NOMO-1 (cell line): ENCODE results near the gene BCL11B.

ENCODE experiments used
- DNase-seq, 2 experiments: peaks; one replicate each; lab custom pipeline; 2025; ENCODE audit not compliant: unreplicated experiment in 2 of 2; lab: John Stamatoyannopoulos, UW

Gene BCL11B

DNA sequence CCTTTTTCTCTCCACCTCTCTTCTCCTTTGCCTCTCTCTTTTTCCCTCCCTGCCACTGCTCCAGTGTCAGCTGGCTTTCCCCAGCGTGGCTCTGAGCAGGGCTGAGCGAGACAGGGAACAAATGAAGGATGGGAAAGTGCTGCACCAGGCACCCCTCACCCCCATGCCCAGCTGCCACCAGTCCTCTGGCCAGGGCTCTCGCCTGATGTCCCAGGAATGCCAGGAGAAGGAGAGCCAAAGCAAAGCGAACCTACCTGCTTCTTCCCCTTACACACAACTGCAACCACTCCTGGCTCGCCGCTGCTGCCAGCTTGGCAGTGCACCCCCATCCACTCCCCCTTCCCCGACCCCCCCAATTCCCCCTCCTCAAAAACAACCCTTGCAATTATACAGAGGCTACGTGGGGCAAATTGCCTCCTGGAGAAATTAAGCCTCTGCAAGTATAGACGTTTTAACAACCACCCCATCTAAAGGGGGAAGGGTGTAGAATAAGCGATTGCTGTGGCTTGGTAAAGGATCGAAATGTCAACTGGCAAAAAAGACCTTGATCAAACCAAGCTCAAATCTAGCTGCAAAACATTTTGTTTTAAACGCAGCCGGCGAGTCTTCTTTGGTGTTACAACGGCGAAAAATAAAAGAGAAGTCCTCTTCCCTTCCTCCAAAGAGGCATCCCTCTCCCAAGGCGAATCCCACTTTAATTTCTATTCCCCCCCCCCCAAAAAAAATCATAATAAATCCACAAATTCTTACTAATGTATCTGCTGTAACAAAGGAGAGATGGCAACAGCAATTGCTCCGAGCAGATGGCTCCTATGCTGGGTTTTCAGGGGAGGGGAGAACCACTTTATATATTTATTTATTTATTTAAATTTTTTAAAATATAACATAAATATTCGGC, 2.9 kb downstream of the BCL11B start:
- DNase-seq: no peak

DNA sequence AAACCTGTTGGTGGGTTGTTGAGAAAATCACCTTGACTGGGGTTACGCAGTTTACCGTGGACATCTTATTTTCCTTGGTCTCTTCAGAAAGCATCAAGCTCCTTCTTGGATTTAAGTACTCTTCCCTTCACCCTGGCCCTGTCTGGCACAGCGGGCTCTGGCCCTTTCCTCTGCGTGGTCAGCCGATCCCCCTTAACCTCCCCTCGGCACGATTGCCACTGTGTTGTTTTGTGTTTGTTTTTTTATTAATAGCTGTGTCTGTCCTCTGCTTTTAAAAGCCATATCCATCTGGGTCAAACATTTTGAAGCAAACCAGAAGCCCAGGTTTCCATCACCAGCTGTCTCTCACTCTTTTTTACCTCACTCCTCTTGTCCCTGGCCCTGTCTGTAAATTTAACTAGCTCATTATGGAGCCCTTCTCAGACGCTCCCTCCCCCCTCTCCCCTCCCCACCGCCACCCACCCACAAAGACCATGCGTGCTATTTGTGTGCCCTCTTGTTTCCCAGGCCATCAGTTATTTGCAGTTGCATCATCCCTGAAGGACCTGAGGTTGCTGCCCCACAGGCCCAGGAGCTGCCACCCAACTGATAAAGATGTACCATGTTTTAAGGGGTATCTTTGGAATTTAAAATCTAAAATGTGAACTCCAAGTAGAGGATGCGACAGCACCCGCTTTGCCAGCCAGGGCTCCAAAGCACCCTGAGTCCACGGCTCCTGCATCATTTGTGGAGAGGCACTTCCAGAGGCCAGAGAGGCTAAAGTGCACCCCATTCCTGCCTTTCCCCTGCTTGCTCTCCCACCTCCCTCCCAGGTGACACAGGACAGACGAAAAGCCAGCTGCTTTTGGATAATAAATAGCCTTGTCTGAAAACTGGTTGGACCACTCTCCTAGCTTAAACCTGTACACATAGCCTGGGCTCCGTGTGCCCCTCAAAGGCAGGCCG, 3.9 kb downstream of the BCL11B start:
- DNase-seq: no peak

- no peak for DNase-seq
Measured at GRCh38 chr14:99267381-99267780, 4.6 kb downstream of the BCL11B start.

DNA sequence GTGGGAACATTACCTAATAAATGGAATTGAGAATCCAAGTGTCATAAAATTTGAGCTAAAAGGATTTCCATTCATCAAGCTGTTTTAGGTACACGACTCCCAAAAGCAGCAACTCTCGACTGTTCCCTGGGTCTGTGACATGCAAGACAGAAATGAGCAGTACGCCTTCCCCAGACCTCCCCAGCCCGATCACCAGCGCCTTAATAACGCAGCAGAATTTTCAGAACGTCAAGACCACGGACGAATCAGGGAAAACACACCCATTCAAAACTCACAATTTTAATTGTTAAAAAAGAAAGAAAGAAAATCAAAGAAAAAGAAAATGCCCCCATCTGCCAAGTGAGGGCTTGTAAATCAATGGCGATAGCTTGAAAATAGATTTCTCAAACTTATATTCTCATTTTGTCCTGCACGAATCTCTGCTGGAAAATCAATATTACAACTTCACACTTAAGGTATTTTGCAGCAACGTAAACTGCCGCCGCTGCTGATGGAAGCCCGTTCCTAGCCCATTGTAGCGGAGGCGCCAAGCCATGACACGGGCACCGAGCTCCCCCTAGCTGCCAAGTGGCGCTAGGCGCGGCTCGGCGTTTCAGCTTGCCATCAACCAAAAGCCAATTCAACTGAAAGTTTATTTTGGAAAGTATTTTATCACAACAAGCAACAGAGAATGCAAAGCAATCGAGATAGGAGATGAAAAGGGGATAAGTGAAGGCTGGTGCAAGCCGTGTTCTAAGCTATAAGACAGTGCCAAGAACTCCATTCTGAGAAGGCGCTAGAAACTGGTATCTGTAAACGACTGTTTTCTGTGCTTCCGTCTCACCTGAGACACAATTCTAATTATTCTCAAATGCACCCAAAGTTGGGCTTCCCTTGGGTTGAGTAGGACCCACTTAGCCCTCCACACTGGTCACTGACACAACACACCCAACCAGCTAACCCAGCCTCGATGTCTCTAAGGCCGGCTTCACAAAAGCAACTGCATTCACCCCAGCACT, 5.5 kb downstream of the BCL11B start:
- DNase-seq: peak; percentile 58 to 59

DNA sequence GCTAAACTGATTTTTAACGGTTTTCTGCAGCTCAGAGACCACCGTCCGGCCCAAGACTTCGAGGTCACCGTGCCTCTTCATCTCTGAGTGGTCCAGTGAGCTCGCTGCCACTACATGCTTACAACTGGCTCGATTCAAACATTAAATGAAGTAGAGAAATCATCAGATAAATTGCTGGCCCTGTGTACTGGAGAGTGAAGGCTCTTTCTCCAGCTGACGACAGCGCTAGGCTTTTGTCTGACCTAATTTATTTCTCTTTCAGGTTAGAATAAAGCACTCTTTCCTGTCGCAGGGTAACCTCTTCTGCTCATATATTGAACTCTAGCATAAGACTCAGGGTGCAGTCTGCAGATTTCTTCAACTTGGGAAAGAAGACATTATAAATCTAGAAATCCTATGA, 6.4 kb downstream of the BCL11B start:
- no peak for DNase-seq

DNA sequence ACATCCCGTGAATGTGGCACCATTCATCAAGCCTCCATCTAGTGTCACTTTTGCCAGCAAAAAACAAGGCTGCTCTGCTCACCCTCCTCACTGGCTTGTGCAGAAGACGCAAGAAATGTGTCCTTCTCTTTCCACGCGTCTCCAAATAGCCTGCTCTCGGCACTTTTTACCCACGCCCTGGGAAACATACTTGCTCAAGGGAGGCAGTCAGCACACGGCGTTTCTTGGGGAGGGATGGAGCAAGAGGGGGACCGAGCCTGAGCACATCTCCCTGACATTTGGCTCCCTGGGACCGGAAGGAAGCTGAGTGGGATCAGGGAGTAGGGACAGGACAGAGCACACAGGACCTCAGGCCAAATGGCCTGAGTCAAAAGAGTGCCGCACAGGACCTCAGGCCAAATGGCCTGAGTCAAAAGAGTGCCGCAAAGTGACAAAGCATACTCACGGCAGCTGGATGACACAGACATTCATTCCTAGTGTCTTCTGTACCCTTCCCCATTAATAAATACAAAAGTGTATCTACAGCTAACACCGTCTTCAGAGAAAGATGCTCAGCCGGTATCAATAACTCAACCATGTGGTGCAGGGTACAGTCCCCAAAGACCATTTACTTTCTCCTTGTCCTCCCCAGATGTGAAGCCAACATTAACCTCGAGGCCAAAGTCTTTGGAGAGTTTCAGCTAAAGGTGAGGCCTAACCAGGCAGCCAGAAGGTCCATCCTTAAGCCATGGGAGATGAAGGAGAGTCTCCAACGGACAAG, 7.1 kb downstream of the BCL11B start:
- DNase-seq: no peak

- DNase-seq: no peak
Measured at GRCh38 chr14:99263564-99264330, 8.2 kb downstream of the BCL11B start.

GRCh38 chr14:99262977-99263448, 9.0 kb downstream of the BCL11B start:
- no peak for DNase-seq

- DNase-seq: no peak
Measured at GRCh38 chr14:99261912-99262787, 9.8 kb downstream of the BCL11B start.

DNA sequence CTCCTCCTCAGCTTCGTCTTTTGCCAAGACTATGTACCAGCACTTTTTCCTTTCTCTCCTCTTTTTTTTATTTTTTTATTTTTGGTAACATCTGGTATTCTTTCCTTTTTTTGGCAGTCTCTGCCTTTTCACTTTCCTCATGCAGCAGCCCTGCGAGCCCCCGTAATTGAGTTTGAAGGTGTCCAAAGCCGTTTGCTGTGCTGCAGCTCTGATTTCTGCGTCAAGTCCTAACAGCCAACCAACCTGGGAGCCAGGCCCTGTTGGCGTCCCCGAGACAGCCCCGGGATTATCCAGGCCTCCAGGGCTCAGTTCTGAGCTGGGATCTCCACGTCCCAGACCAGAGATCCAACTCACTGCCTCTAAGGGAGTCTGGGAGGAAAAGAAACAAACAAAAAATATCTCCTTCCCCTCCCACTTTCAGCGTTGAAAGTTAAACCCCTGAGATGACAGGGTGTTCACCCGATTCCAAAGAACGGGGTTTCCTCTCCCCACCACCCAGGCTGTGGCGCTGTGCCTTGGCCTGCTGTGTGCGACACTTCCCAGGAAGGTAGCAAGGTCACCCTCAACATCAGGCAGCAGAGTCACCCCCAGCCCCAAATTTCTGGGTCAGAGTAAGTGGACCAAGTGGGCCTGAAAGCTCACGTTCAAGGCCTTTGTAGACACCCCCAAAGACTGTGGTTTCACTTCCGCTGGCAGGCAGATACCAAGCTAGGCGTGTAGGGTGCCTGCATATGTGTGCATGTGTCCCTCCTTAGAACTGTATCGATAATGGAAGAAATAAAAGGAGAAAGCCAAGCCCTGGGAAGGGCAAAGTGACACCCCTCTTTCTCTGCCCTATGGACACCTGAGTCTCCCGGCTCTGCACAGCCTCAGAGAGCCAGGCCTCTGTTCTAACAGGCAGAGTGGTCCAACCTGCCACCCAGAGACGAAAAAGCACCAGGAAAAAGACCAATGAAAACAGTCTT, 11.1 kb downstream of the BCL11B start:
- peak in 1 of 2 experiments; percentile 12 for DNase-seq

DNA sequence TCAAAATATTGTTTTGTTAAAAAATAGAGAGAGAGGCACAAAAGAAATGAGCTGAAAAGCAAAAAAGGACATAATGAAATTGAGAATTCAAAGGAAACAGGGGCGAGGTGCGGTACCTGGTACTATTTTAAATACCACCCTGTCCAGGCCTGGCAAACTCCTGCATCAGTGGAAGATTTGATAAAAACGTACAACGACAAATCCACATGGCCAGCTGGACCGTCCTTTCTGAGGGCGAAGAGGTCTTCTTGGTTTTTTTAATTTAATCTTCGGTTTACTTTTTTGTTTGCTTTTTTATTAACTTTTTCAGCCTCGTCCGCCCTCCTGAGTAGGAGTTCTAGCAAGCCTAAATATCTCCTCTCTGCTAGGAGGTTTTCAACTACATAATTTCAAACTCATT, 11.9 kb downstream of the BCL11B start:
- no peak for DNase-seq

GRCh38 chr14:99258876-99259726, 12.9 kb downstream of the BCL11B start:
- no peak for DNase-seq

GRCh38 chr14:99258341-99258861, 13.6 kb downstream of the BCL11B start:
- DNase-seq: no peak

- no peak for DNase-seq
Measured at GRCh38 chr14:99257673-99258221, 14.2 kb downstream of the BCL11B start.

DNA sequence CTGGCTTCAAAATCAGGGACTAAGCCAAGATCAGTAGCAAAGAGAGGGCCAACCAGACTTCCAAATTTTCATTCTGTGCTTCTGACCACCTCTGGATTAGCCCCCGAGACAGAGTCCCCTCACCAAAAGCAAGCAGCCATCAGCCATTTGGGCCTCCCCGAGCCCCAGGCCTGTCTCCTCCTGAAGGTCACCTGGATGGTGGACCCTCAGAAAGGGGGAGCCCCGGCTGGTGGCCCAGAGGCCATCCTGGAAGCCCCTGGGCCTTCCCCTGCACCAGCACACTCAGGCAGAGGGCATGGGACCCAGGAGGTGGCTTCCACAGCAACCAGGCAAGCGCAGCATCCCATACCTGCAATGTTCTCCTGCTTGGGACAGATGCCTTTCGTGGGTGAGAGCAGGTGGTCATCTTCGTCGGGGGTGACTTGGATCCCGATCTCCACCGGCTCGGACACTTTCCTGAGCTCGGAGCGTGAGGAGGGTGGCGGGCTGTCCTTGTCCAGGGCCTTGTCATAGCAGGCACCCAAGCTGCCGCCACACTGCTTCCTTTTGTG, 14.8 kb downstream of the BCL11B start:
- DNase-seq: no peak
